ENCODE results near the gene NAT9.

Gene NAT9

GRCh38 chr17:74779501-74779900, 3.4 kb upstream of the NAT9 start:
- DNase-seq = no peak

GRCh38 chr17:74778960-74779359, 2.8 kb upstream of the NAT9 start:
- no peak for DNase-seq

- no peak for DNase-seq
Measured at GRCh38 chr17:74777901-74778515, 1.9 kb upstream of the NAT9 start.

GRCh38 chr17:74776990-74777389, 845 bp upstream of the NAT9 start:
- no peak for DNase-seq

GRCh38 chr17:74775409-74776043, 619 bp downstream of the NAT9 start:
- DNase-seq = no peak

- DNase-seq = no peak
Measured at GRCh38 chr17:74773871-74774286, 2.3 kb downstream of the NAT9 start.

- DNase-seq = no peak
Measured at GRCh38 chr17:74773414-74773813, 2.7 kb downstream of the NAT9 start.

GRCh38 chr17:74772053-74772452, 4.1 kb downstream of the NAT9 start:
- DNase-seq = no peak

GRCh38 chr17:74771319-74771914, 4.7 kb downstream of the NAT9 start:
- DNase-seq = no peak

- peak in 1 of 2 experiments; percentile 74 for DNase-seq
Measured at GRCh38 chr17:74770498-74771318, 5.4 kb downstream of the NAT9 start.

GRCh38 chr17:74769856-74770497, 6.2 kb downstream of the NAT9 start:
- DNase-seq = no peak

- DNase-seq = no peak
Measured at GRCh38 chr17:74769266-74769855, 6.8 kb downstream of the NAT9 start.

GRCh38 chr17:74768763-74769114, 7.4 kb downstream of the NAT9 start:
- no peak for DNase-seq

- peak; percentile 34 to 55 for DNase-seq
Measured at GRCh38 chr17:74768069-74768762, 7.9 kb downstream of the NAT9 start.

- no peak for DNase-seq
Measured at GRCh38 chr17:74767111-74767516, 9.0 kb downstream of the NAT9 start.

- no peak for DNase-seq
Measured at GRCh38 chr17:74766413-74766812, 9.7 kb downstream of the NAT9 start.

- no peak for DNase-seq
Measured at GRCh38 chr17:74764751-74765286, 11.3 kb downstream of the NAT9 start.

- no peak for DNase-seq
Measured at GRCh38 chr17:74763565-74764387, 12.4 kb downstream of the NAT9 start.

GRCh38 chr17:74761931-74762330, 14.2 kb downstream of the NAT9 start:
- DNase-seq = no peak

- no peak for DNase-seq
Measured at GRCh38 chr17:74761419-74761818, 14.7 kb downstream of the NAT9 start.

All from cerebellar nuclear complex (tissue), 1 donor.